ENCODE data around the gene SYT7.

Gene SYT7

DNA sequence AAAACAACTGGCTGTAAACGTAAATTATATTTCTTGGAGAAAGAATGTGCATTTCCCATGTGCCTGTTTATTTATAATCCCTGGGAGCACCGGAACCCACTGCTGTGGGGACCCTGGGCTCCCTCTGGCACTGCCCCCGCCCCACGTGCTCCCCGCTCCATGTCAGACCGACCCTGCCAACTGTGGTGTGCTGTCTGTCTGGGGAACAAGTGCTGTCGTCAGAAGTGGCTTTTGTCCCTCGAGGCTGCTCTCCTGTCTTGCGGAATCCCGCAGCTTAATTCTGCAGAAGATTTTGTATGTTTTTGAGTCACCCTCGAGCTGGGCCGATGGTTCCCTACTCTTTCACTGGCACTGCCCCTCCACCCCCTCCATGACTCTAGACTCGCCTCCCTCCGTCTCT is 69.9 kb downstream of the SYT7 start:
- H3K27me3 ChIP-seq (replicated peaks; ENCODE audit: control insufficient read depth, insufficient read depth, low read length, poor library complexity, severe bottlenecking), result peaks cover 28% of the 10 kb centered on the region
- peaks cover 14% of the 10 kb centered on the region for H3K4me1 ChIP-seq (ENCODE audit: control insufficient read depth, insufficient read depth, low read length, poor library complexity, severe bottlenecking)
- no peak for DNase-seq
- H3K36me3 ChIP-seq (ENCODE audit: control insufficient read depth, insufficient read depth, low read length), result no peaks in the 10 kb centered on the region
- no peak overlapping the region for H3K4me3 ChIP-seq (ENCODE audit: insufficient read depth, low read depth, low read length, poor library complexity, severe bottlenecking)
- no peak overlapping the region for H3K27ac ChIP-seq (ENCODE audit: insufficient read depth, low read length, poor library complexity, severe bottlenecking)
- no peaks in the 10 kb centered on the region for H3K9me3 ChIP-seq (ENCODE audit: control insufficient read depth, low read length)

DNA sequence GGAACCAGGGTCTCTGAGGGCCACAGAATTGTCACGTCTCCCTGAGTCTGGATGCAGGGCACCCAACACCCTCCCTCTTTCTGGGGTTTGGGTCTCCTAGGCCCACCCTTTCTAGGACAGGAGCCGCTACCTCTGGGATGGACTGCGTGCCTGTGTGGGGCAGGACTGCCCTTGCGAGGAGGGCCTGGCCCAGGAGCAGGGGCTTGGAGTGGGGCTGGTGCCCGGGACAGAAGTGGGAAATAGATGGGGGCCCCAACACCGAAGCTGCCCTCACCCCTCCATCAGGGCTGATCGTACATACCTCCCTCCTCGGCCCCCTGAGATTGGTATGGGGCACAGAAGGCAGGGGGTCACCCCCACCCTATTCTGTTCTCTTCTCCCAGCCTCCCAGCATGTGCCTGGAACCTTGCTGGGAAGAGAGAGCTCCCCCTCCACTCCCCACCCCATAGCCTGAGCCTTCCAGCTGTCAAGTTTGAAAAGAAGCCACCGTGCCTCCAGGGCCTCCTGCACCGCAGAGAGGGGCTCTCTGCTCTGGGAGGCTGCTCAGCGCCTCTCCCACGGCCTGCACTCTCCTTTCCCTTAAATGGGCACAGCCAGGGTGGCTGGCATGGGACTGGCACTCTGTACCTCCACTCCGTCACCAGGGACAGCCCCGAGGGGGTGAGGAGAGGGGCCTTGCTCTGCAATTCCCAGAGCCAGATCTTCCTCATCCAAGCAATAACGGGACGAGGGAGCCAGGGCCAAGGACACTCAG is 70.5 kb downstream of the SYT7 start:
- Histone ChIP-seq H3K36me3 (ENCODE audit: control insufficient read depth, insufficient read depth, low read length) (no peaks in the 10 kb centered on the region), H3K27me3 (replicated peaks; ENCODE audit: control insufficient read depth, insufficient read depth, low read length, poor library complexity, severe bottlenecking) (peaks cover 29% of the 10 kb centered on the region), H3K4me1 (ENCODE audit: control insufficient read depth, insufficient read depth, low read length, poor library complexity, severe bottlenecking) (peaks cover 14% of the 10 kb centered on the region), H3K4me3 (ENCODE audit: insufficient read depth, low read depth, low read length, poor library complexity, severe bottlenecking) (no peak overlapping the region), H3K27ac (ENCODE audit: insufficient read depth, low read length, poor library complexity, severe bottlenecking) (no peak overlapping the region), H3K9me3 (ENCODE audit: control insufficient read depth, low read length) (no peaks in the 10 kb centered on the region)
- DNase-seq, result no peak

GRCh38 chr11:61509043-61510029 is 71.5 kb downstream of the SYT7 start:
- peaks cover 14% of the 10 kb centered on the region for H3K4me1 ChIP-seq (ENCODE audit: control insufficient read depth, insufficient read depth, low read length, poor library complexity, severe bottlenecking)

GRCh38 chr11:61507962-61508861 is 72.7 kb downstream of the SYT7 start, which contains the start of gene LRRC10B:
TSS of gene LRRC10B (plus strand) at chr11:61508749. CDS start at chr11:61508999, 250 bp downstream.
- Histone ChIP-seq H3K36me3 (ENCODE audit: control insufficient read depth, insufficient read depth, low read length) (no peaks in the 10 kb centered on the region), H3K27me3 (replicated peaks; ENCODE audit: control insufficient read depth, insufficient read depth, low read length, poor library complexity, severe bottlenecking) (peaks cover 29% of the 10 kb centered on the region), H3K4me3 (ENCODE audit: insufficient read depth, low read depth, low read length, poor library complexity, severe bottlenecking) (peak within 1 kb of the TSS; percentile 42), H3K4me1 (ENCODE audit: control insufficient read depth, insufficient read depth, low read length, poor library complexity, severe bottlenecking) (peaks cover 14% of the 10 kb centered on the region), H3K9me3 (ENCODE audit: control insufficient read depth, low read length) (no peaks in the 10 kb centered on the region), H3K27ac (ENCODE audit: insufficient read depth, low read length, poor library complexity, severe bottlenecking) (no peak within 1 kb of the TSS)
- no peak for DNase-seq

More at GRCh38 chr11:61509043-61510029, 71.5 kb downstream of the SYT7 start:
- Histone ChIP-seq H3K9me3 (ENCODE audit: control insufficient read depth, low read length) (no peaks in the 10 kb centered on the region), H3K27me3 (replicated peaks; ENCODE audit: control insufficient read depth, insufficient read depth, low read length, poor library complexity, severe bottlenecking) (peaks cover 29% of the 10 kb centered on the region), H3K4me3 (ENCODE audit: insufficient read depth, low read depth, low read length, poor library complexity, severe bottlenecking) (peak overlapping the region; percentile 42), H3K27ac (ENCODE audit: insufficient read depth, low read length, poor library complexity, severe bottlenecking) (no peak overlapping the region), H3K36me3 (ENCODE audit: control insufficient read depth, insufficient read depth, low read length) (no peaks in the 10 kb centered on the region)
- DNase-seq, result peak; percentile 5 to 23 (median 20)

DNA sequence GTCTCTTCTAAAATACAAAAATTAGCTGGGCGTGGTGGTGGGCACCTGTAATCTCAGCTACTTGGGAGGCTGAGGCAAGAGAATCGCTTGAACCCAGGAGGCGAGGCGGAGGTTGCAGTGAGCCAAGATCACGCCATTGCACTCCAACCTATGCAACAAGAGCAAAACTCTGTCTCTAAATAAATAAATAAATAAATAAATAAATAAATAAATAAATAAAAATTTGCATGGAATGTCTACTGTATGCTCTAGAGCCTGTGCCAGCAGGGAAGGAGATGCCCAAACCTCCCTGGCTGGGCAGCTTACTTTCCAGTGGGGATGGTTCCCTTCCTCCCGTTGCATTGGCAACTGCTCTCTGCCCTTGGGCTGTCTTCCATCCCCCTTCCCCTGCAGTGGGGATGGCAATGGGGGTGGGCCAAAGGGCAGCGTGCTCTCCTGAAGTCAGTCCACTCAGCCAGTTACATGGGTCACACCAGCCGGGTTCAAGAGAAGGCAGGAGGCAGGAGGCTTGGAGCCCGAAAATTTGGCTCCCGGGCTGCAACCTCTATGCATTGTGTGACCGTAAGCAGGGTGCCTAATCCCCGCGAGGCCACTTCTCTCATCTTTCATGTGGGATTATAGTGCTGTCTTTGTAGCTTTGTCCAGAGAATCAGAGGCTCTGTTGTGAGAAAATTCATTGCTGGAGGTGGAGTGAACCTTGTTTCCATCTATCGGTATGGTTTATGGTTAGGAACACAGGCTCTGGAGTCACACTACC is 73.7 kb downstream of the SYT7 start:
- peaks cover 29% of the 10 kb centered on the region for H3K27me3 ChIP-seq (replicated peaks; ENCODE audit: control insufficient read depth, insufficient read depth, low read length, poor library complexity, severe bottlenecking)
- no peaks in the 10 kb centered on the region for H3K36me3 ChIP-seq (ENCODE audit: control insufficient read depth, insufficient read depth, low read length)
- no peak for DNase-seq
- H3K9me3 ChIP-seq (ENCODE audit: control insufficient read depth, low read length), result no peaks in the 10 kb centered on the region
- H3K4me1 ChIP-seq (ENCODE audit: control insufficient read depth, insufficient read depth, low read length, poor library complexity, severe bottlenecking), result peaks cover 14% of the 10 kb centered on the region
- H3K27ac ChIP-seq (ENCODE audit: insufficient read depth, low read length, poor library complexity, severe bottlenecking), result no peak overlapping the region
- no peak overlapping the region for H3K4me3 ChIP-seq (ENCODE audit: insufficient read depth, low read depth, low read length, poor library complexity, severe bottlenecking)

DNA sequence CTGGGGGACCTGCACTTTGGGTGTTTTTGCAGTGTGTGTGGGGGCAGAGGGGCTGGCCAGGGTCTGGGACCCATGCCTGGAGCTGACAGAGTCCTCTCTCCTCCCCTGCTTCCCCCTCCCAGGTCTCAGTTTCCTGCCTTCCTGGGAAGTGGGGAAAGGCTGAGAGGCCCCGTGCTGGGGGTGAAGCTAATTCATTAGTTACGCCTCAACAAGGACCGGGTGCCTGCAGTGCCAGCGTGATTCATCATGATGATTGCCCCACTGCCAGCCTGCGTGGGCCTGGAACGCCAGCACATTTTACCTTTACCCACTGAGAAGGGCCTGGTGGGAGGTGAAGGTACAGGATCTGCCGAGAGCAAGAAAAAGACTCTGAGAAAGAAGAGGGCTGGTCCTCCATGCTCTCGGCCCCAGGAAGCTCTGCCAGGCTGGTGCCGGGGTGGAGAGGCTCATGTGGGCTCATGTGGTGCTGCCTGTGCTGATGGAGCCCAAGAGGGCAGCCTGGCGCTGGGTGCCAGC is 75.2 kb downstream of the SYT7 start:
- H3K4me1 ChIP-seq (ENCODE audit: control insufficient read depth, insufficient read depth, low read length, poor library complexity, severe bottlenecking), result peaks cover 14% of the 10 kb centered on the region
- DNase-seq, result no peak
- H3K27me3 ChIP-seq (replicated peaks; ENCODE audit: control insufficient read depth, insufficient read depth, low read length, poor library complexity, severe bottlenecking), result peaks cover 25% of the 10 kb centered on the region
- H3K9me3 ChIP-seq (ENCODE audit: control insufficient read depth, low read length), result no peaks in the 10 kb centered on the region
- no peak overlapping the region for H3K4me3 ChIP-seq (ENCODE audit: insufficient read depth, low read depth, low read length, poor library complexity, severe bottlenecking)
- no peaks in the 10 kb centered on the region for H3K36me3 ChIP-seq (ENCODE audit: control insufficient read depth, insufficient read depth, low read length)
- no peak overlapping the region for H3K27ac ChIP-seq (ENCODE audit: insufficient read depth, low read length, poor library complexity, severe bottlenecking)

DNA sequence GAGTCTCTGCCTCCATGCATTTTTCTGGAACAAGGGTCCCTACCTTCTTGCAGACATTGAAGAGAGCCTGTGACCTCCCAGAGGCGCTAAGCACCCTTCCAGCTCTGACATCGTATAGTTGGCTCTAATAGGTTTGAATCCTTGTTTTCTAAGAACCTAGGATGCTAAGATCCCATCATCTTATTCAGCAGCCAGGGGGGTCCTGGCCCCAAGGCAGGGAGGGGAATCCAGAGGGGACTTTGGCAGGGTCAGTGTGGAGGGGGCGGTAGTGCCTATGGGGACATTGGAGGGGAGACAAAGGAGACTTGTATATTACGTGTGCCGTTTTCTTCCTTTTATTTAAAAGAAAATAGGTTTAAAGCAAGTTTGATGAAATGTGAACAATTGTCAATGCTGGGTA is 75.8 kb downstream of the SYT7 start:
- no peaks in the 10 kb centered on the region for H3K36me3 ChIP-seq (ENCODE audit: control insufficient read depth, insufficient read depth, low read length)
- H3K27me3 ChIP-seq (replicated peaks; ENCODE audit: control insufficient read depth, insufficient read depth, low read length, poor library complexity, severe bottlenecking), result peaks cover 19% of the 10 kb centered on the region
- no peak overlapping the region for H3K27ac ChIP-seq (ENCODE audit: insufficient read depth, low read length, poor library complexity, severe bottlenecking)
- no peak overlapping the region for H3K4me3 ChIP-seq (ENCODE audit: insufficient read depth, low read depth, low read length, poor library complexity, severe bottlenecking)
- DNase-seq, result no peak
- no peaks in the 10 kb centered on the region for H3K9me3 ChIP-seq (ENCODE audit: control insufficient read depth, low read length)
- peaks cover 14% of the 10 kb centered on the region for H3K4me1 ChIP-seq (ENCODE audit: control insufficient read depth, insufficient read depth, low read length, poor library complexity, severe bottlenecking)

- H3K4me1 ChIP-seq (ENCODE audit: control insufficient read depth, insufficient read depth, low read length, poor library complexity, severe bottlenecking), result peaks cover 2% of the 10 kb centered on the region
- no peak overlapping the region for H3K27ac ChIP-seq (ENCODE audit: insufficient read depth, low read length, poor library complexity, severe bottlenecking)
- no peak for DNase-seq
- peaks cover 13% of the 10 kb centered on the region for H3K27me3 ChIP-seq (replicated peaks; ENCODE audit: control insufficient read depth, insufficient read depth, low read length, poor library complexity, severe bottlenecking)
- no peaks in the 10 kb centered on the region for H3K36me3 ChIP-seq (ENCODE audit: control insufficient read depth, insufficient read depth, low read length)
- H3K4me3 ChIP-seq (ENCODE audit: insufficient read depth, low read depth, low read length, poor library complexity, severe bottlenecking), result no peak overlapping the region
- no peaks in the 10 kb centered on the region for H3K9me3 ChIP-seq (ENCODE audit: control insufficient read depth, low read length)
Measured at GRCh38 chr11:61503135-61503770, 77.6 kb downstream of the SYT7 start.
